ENCODE data around the gene ZNF446. TPM values are rescaled to one million over a fixed set of nuclear protein-coding genes. Genes with fewer than 3 reads are reported as not detected.
A peak's percentile ranks its signal among the peaks of the same experiment; 100 is the strongest.
"Not testable (repeated sequence)": the region's sequence is repeated elsewhere in the genome, so short reads cannot be mapped to it uniquely, and the experiment has no call there.

ZNF446 gene
- total RNA-seq, 1 experiment from 2014 or later = 8.9 TPM

DNA sequence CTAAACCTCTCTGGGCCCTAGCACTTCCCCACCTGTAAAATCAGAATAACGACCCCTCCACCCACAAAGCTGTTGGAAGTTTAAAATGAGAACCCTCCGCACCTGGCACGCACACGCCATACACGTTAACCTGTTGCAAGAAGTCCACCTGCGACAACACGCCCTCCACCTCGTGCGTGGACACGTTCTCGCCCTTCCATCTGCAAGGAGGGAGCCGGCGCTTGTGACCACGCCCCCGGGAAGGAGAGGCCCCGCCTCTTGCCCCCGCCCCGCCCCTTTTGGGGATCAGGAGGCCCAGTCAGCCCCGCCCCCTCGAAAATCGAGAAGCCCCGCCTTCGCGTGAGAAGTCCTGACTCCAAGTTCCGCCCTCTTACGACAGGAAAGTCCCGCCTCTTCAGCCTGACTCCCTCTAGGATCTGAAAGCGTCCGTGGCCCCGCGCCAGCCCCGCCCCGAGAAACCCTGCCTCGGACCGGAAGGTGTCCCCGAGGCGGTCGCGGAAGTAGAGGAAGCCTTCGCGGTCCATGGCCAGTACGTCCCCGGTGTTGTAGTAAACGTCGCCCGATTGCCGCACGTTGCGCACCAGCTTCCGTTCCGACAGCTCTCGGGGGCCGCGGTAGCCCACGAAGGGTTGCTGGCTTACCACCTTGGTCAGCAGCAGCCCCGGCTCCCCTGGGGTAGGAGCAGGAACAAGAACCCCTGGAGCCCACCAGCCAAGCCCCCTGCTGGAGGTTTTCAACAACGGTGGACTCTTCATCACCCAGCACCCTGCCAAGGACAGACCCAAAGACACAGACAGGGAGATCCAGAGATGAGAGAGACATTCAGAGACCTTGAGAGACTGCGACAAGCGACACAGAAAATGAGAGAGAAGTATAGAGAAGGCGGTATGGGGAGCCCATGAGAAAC, 23.1 kb downstream of the ZNF446 start:
- POLR2A ChIA-PET (ENCODE audit: unreplicated experiment) = no interaction called here
- peaks cover 32% of the 10 kb centered on the region for H3K79me2 ChIP-seq (ENCODE audit: low read length)
- CTCF ChIA-PET = interaction anchor here (0.6 kb wide), 1 partner anchor 127 kb away, joined by 3 read pairs; no protein-coding TSS in a partner anchor
- no peaks in the 10 kb centered on the region for H4K20me1 ChIP-seq (ENCODE audit: low read length)
- no peaks in the 10 kb centered on the region for H3K9me3 ChIP-seq (ENCODE audit: low read length)
- DNase-seq = peak; percentile 100
- H3K4me1 ChIP-seq (ENCODE audit: insufficient read depth, low read length) = peaks cover 21% of the 10 kb centered on the region
- H3K4me3 ChIP-seq (ENCODE audit: low read length) = peak overlapping the region; percentile 69
- peak overlapping the region; percentile 85 for H3K4me2 ChIP-seq (ENCODE audit: low read length)
- peak overlapping the region; percentile 29 for H3K27ac ChIP-seq (ENCODE audit: low read length)
- peak overlapping the region; percentile 97 for H2AFZ ChIP-seq (ENCODE audit: low read length)
- BruUV-seq (replicated peaks) = TSS peak; percentile 93
- TF ChIP-seq EZH2phosphoT487 (IDR thresholded peaks at IDR 0.05; ENCODE audit: borderline replicate concordance, low read length) (no peak), EZH2 (IDR thresholded peaks at IDR 0.05; ENCODE audit: low read length, unreplicated experiment) (no peak)
- TF ChIP-seq, protein P1, sequence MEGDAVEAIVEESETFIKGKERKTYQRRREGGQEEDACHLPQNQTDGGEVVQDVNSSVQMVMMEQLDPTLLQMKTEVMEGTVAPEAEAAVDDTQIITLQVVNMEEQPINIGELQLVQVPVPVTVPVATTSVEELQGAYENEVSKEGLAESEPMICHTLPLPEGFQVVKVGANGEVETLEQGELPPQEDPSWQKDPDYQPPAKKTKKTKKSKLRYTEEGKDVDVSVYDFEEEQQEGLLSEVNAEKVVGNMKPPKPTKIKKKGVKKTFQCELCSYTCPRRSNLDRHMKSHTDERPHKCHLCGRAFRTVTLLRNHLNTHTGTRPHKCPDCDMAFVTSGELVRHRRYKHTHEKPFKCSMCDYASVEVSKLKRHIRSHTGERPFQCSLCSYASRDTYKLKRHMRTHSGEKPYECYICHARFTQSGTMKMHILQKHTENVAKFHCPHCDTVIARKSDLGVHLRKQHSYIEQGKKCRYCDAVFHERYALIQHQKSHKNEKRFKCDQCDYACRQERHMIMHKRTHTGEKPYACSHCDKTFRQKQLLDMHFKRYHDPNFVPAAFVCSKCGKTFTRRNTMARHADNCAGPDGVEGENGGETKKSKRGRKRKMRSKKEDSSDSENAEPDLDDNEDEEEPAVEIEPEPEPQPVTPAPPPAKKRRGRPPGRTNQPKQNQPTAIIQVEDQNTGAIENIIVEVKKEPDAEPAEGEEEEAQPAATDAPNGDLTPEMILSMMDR (conservative IDR thresholded peaks at IDR 0.05; ENCODE audit: low read depth, low read length) = 0 out of 2 replicates have a peak, but pooled peaks have one; percentile 28
- H3K27me3 ChIP-seq (ENCODE audit: low read length) = no peaks in the 10 kb centered on the region
- H3K9ac ChIP-seq (ENCODE audit: low read length) = peak overlapping the region; percentile 77
- H3K36me3 ChIP-seq (ENCODE audit: low read depth, low read length) = no peaks in the 10 kb centered on the region
- peak; percentile 98 for ATAC-seq
- H3K9me2 ChIP-seq (replicated peaks; ENCODE audit: low read length) = no peaks in the 10 kb centered on the region
- intact Hi-C loops (cut with micrococcal nuclease) = loop anchor here (1.0 kb wide), 2 partner anchors 20 to 60 kb away; partner anchors contain the start of gene ZBTB45
- H3F3A ChIP-seq (ENCODE audit: low read length, unreplicated experiment) = no peaks in the 10 kb centered on the region

DNA sequence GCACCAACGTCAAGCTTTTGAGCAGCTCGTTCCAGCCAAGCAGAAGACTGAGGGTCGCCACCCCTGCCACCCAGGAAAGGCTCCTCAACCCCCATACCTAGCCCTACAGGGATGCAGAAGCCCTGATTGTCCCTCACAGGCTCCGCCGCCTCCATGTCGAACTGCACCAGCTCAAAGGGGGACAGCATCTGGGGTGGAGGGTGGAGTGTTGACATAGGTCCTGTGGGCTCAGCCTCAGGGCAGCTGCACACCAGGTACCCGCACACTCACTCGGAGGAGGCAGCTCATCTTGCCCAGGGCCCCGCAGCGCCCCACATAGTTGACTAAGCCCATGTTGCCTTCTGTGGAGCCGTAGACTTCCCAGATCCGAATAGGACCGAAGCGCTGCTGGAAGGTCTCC, 24.1 kb downstream of the ZNF446 start:
- no peaks in the 10 kb centered on the region for H3K36me3 ChIP-seq (ENCODE audit: low read depth, low read length)
- H3K9ac ChIP-seq (ENCODE audit: low read length) = no peak overlapping the region
- no peaks in the 10 kb centered on the region for H3K27me3 ChIP-seq (ENCODE audit: low read length)
- ChIA-PET POLR2A (ENCODE audit: unreplicated experiment) (no interaction called here), CTCF (interaction anchor here (0.6 kb wide), 1 partner anchor 81 kb away, joined by 3 read pairs; no protein-coding TSS in a partner anchor)
- DNase-seq (no peak), ATAC-seq (no peak)
- H3K9me2 ChIP-seq (replicated peaks; ENCODE audit: low read length) = no peaks in the 10 kb centered on the region
- H3K4me1 ChIP-seq (ENCODE audit: insufficient read depth, low read length) = peaks cover 21% of the 10 kb centered on the region
- TF ChIP-seq, protein P1 (conservative IDR thresholded peaks at IDR 0.05; ENCODE audit: low read depth, low read length) = no peak
- TF ChIP-seq EZH2 (IDR thresholded peaks at IDR 0.05; ENCODE audit: low read length, unreplicated experiment) (no peak), EZH2phosphoT487 (IDR thresholded peaks at IDR 0.05; ENCODE audit: borderline replicate concordance, low read length) (no peak)
- H3K9me3 ChIP-seq (ENCODE audit: low read length) = no peaks in the 10 kb centered on the region
- intact Hi-C loops (cut with micrococcal nuclease) = no loop called here
- H2AFZ ChIP-seq (ENCODE audit: low read length) = no peak overlapping the region
- no peak overlapping the region for H3K27ac ChIP-seq (ENCODE audit: low read length)
- BruUV-seq (replicated peaks) = no TSS peak
- H3K4me3 ChIP-seq (ENCODE audit: low read length) = no peak overlapping the region
- H3K79me2 ChIP-seq (ENCODE audit: low read length) = peaks cover 26% of the 10 kb centered on the region
- no peaks in the 10 kb centered on the region for H4K20me1 ChIP-seq (ENCODE audit: low read length)
- no peaks in the 10 kb centered on the region for H3F3A ChIP-seq (ENCODE audit: low read length, unreplicated experiment)
- H3K4me2 ChIP-seq (ENCODE audit: low read length) = no peak overlapping the region

DNA sequence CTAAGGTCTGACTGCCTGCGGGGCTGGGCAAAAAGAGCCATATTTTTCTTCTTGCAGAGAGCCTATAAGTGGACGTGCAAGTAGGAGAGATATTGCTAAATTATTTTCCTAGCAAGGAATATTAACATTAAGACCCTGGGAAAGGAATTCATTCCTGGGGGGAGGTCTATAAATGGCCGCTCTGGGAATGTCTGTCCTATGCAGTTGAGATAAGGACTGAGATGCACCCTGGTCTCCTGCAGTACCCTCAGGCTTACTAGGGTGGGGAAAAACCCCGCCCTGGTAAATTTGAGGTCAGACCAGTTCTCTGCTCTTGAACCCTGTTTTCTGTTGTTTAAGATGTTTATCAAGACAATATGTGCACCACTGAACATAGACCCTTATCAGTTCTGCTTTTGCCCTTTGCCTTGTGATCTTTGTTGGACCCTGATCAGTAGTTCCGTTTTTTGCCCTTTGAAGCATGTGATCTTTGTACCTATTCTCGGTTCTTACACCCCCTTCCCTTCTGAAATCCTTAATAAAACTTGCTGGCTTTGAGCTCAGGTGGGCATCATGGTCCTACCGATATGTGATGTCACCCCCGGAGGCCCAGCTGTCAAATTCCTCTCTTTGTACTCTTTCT, 31.6 kb downstream of the ZNF446 start:
- DNase-seq; H2AFZ ChIP-seq (ENCODE audit: low read length); H3K27me3 ChIP-seq (ENCODE audit: low read length); H3K36me3 ChIP-seq (ENCODE audit: low read depth, low read length); H3K4me1 ChIP-seq (ENCODE audit: insufficient read depth, low read length); H3K9ac ChIP-seq (ENCODE audit: low read length); CTCF ChIA-PET; H3K9me2 ChIP-seq (replicated peaks; ENCODE audit: low read length); POLR2A ChIA-PET (ENCODE audit: unreplicated experiment); H4K20me1 ChIP-seq (ENCODE audit: low read length); H3K79me2 ChIP-seq (ENCODE audit: low read length); H3F3A ChIP-seq (ENCODE audit: low read length, unreplicated experiment); H3K27ac ChIP-seq (ENCODE audit: low read length); BruUV-seq (replicated peaks); ATAC-seq; H3K9me3 ChIP-seq (ENCODE audit: low read length); H3K4me2 ChIP-seq (ENCODE audit: low read length); H3K4me3 ChIP-seq (ENCODE audit: low read length); intact Hi-C loops (cut with micrococcal nuclease): not testable (repeated sequence)
